ENCODE data around the gene NDUFAF4. TPM values are rescaled to one million over a fixed set of nuclear protein-coding genes. Genes with fewer than 3 reads are reported as not detected.
"Not testable (repeated sequence)": the region's sequence is repeated elsewhere in the genome, so short reads cannot be mapped to it uniquely, and the experiment has no call there.

Gene NDUFAF4
- total and polyA plus RNA-seq, 8 donors: 8.2 to 17.0 (median 12.0) TPM

- DNase-seq (no peak), FAIRE-seq (no peak), ATAC-seq (no peak)
- Histone ChIP-seq H3K4me1 (no peaks in the 10 kb centered on the region), H3K4me3 (no peak overlapping the region), H3K36me3 (peaks cover 0 to 31% (median 10%) of the 10 kb centered on the region in 3 donors), H3K27me3 (no peaks in the 10 kb centered on the region), H3K27ac (no peak overlapping the region), H3K9me3 (no peaks in the 10 kb centered on the region)
- TF ChIP-seq CTCF (IDR thresholded peaks at IDR 0.05): no peak
- WGBS, 2 donors: 0 to 45% methylated on average over 1 of the region's 1 CpG
- intact Hi-C loops (cut with DNase I): no loop called here
These were observed 8.5 kb downstream of the NDUFAF4 start for GRCh38 chr6:96889146-96889545.

- Histone ChIP-seq H3K9me3 (no peaks in the 10 kb centered on the region), H3K27me3 (no peaks in the 10 kb centered on the region), H3K27ac (no peak overlapping the region), H3K4me3 (no peak overlapping the region), H3K4me1 (no peaks in the 10 kb centered on the region), H3K36me3 (peaks cover 0 to 31% (median 7%) of the 10 kb centered on the region in 3 donors)
- intact Hi-C loops (cut with DNase I): no loop called here
- ATAC-seq: no peak
- TF ChIP-seq CTCF (IDR thresholded peaks at IDR 0.05): no peak
- WGBS, 2 donors: 70 to 77% methylated on average over 5 of the region's 5 CpGs
- no peak for DNase-seq
- no peak for FAIRE-seq
These were observed 8.9 kb downstream of the NDUFAF4 start for GRCh38 chr6:96888745-96889144.

GRCh38 chr6:96886519-96886918 is 11.2 kb downstream of the NDUFAF4 start:
- FAIRE-seq (no peak), ATAC-seq (no peak), DNase-seq (no peak)
- no peak overlapping the region for H3K27ac ChIP-seq
- H3K36me3 ChIP-seq: peaks cover 0 to 13% (median 7%) of the 10 kb centered on the region in 3 donors
- no peak for TF ChIP-seq CTCF (IDR thresholded peaks at IDR 0.05)
- H3K4me3 ChIP-seq: no peak overlapping the region
- H3K27me3 ChIP-seq: no peaks in the 10 kb centered on the region
- WGBS, 2 donors: 76 to 83% methylated on average over 1 of the region's 1 CpG
- intact Hi-C loops (cut with DNase I): no loop called here
- no peaks in the 10 kb centered on the region for H3K4me1 ChIP-seq
- H3K9me3 ChIP-seq: no peaks in the 10 kb centered on the region

- intact Hi-C loops (cut with DNase I); DNase-seq; H3K36me3 ChIP-seq; H3K4me1 ChIP-seq; H3K27me3 ChIP-seq; FAIRE-seq; H3K4me3 ChIP-seq; H3K9me3 ChIP-seq; H3K27ac ChIP-seq: not testable (repeated sequence)
- ATAC-seq: peak in 1 of 4 donors; percentile 30
- WGBS, 2 donors: 53 to 59% methylated on average over 5 of the region's 5 CpGs
These were observed 12.5 kb downstream of the NDUFAF4 start for GRCh38 chr6:96885187-96885631.

- TF ChIP-seq CTCF (IDR thresholded peaks at IDR 0.05): no peak
- intact Hi-C loops (cut with DNase I): no loop called here
- no peak for DNase-seq
These were observed 19.5 kb downstream of the NDUFAF4 start for GRCh38 chr6:96878143-96878542.

More at GRCh38 chr6:96878143-96878542, 19.5 kb downstream of the NDUFAF4 start:
- Histone ChIP-seq H3K27ac (no peak overlapping the region), H3K9me3 (no peaks in the 10 kb centered on the region), H3K27me3 (no peaks in the 10 kb centered on the region), H3K4me1 (no peaks in the 10 kb centered on the region), H3K4me3 (no peak overlapping the region), H3K36me3 (no peaks in the 10 kb centered on the region)
- FAIRE-seq (no peak), ATAC-seq (no peak)

Data from pancreas (tissue), 10 donors.